HCT116 (cell line): Measurements from ENCODE around the gene CAST. TPM values are rescaled to one million over a fixed set of nuclear protein-coding genes. Genes with fewer than 3 reads are reported as not detected.

Source experiments
- ATAC-seq: fragments of 200-7000 bp; cut with Tn5 transposase; 2 replicates; pipeline ENCODE4 v1.9.1; 2020; ENCODE audit warnings: mild to moderate bottlenecking, moderate library complexity
- BruUV-seq: library from RNA; stranded (reverse); fragments of 400-500 nt; replicated peaks from 2 replicates; lab custom pipeline; 2021; lab: Mats Ljungman, UMichigan
- CTCF ChIA-PET: fragments of 300-600 bp; sonication (Branson Sonifier 250); formaldehyde crosslinking; loops from one replicate; lab custom pipeline; 2021; ENCODE audit warnings: antibody characterized with exemption; lab: Charles Lee
- POLR2A ChIA-PET: fragments of 300-600, 350-600 bp; sonication (Branson Sonifier 250); formaldehyde crosslinking; loops from one replicate; lab custom pipeline; 2021; ENCODE audit warnings: antibody characterized with exemption; lab: Charles Lee
- RAD21 ChIA-PET, 2 experiments: fragments of 300-600 bp; sonication (Branson Sonifier 250); formaldehyde crosslinking; loops; one replicate each; lab custom pipeline; 2023; ENCODE audit warnings: low total read pairs in 2 of 2; ENCODE audit not compliant: uncharacterized antibody in 2 of 2, unreplicated experiment in 2 of 2, low non-redundant PET in 1 of 2; lab: Charles Lee
- DNase-seq: peaks from one replicate; pipeline ENCODE4 v3.0.0-alpha.2; 2010; ENCODE audit warnings: low read depth, low spot score
- H2AFZ ChIP-seq: fragments of 200-600 bp; shearing (Covaris generic), sonication (generic); 2 replicates; pipeline ENCODE4 v1.6.1; 2017; ENCODE audit warnings: low read depth, mixed run types, mixed read lengths, antibody characterized with exemption, low read length; ENCODE audit not compliant: poor library complexity, severe bottlenecking
- H3K27ac ChIP-seq: 2 replicates; pipeline ENCODE4 v1.5.1; 2012; ENCODE audit warnings: low read depth, low read length
- H3K27me3 ChIP-seq: fragments of 200-600 bp; sonication (generic); 2 replicates; pipeline ENCODE4 v1.6.1; 2016; ENCODE audit warnings: mixed run types, low read length, mixed read lengths; ENCODE audit not compliant: insufficient read depth
- H3K36me3 ChIP-seq, 2 experiments: fragments of 200-500 bp in 1 of 2; fragments of 200-600 bp in 1 of 2; sonication (Bioruptor generic) in 1 of 2; sonication (generic) in 1 of 2; 2 replicates each; pipeline versions ENCODE4 v1.5.1 to v1.6.1; 2014 to 2016; ENCODE audit warnings: low read length in 2 of 2, inconsistent platforms in 1 of 2, mixed read lengths in 1 of 2, mixed run types in 1 of 2; ENCODE audit not compliant: insufficient read depth in 2 of 2, control insufficient read depth in 1 of 2
- H3K4me1 ChIP-seq, 2 experiments: fragments of 200-600 bp in 1 of 2; sonication (generic) in 1 of 2; 2 replicates each; pipeline versions ENCODE4 v1.5.1 to v1.6.1; 2012 to 2017; ENCODE audit warnings: low read length in 2 of 2, inconsistent platforms in 1 of 2, mild to moderate bottlenecking in 1 of 2, mixed read lengths in 1 of 2, mixed run types in 1 of 2, moderate library complexity in 1 of 2; ENCODE audit not compliant: insufficient read depth in 2 of 2, control insufficient read depth in 1 of 2
- H3K4me2 ChIP-seq: fragments of 200-600 bp; sonication (generic); 2 replicates; pipeline ENCODE4 v1.6.1; 2017; ENCODE audit warnings: mixed run types, low read length, mixed read lengths
- H3K4me3 ChIP-seq, 2 experiments: fragments of 200-600 bp in 1 of 2; sonication (generic) in 1 of 2; replicated peaks in 1 of 2; 2 replicates each; pipeline ENCODE4 v1.5.1; 2011 to 2016; ENCODE audit warnings: low read length in 2 of 2, control low read depth in 1 of 2, low read depth in 1 of 2, mild to moderate bottlenecking in 1 of 2, mixed read lengths in 1 of 2, mixed run types in 1 of 2
- H3K79me2 ChIP-seq: fragments of 200-600 bp; sonication (generic); 2 replicates; pipeline ENCODE4 v1.6.1; 2017; ENCODE audit warnings: mild to moderate bottlenecking, mixed run types, low read length, moderate library complexity, mixed read lengths; ENCODE audit not compliant: insufficient read depth
- H3K9ac ChIP-seq: fragments of 200-600 bp; sonication (generic); 2 replicates; pipeline ENCODE4 v1.6.1; 2016; ENCODE audit warnings: low read length, mixed read lengths
- H3K9me2 ChIP-seq: fragments of 200-600 bp; sonication (generic), shearing (Covaris generic); 2 replicates; pipeline ENCODE4 v1.6.1; 2017; ENCODE audit warnings: mixed run types, mild to moderate bottlenecking, moderate library complexity; ENCODE audit not compliant: insufficient read depth
- H3K9me3 ChIP-seq, 2 experiments: fragments of 200-500 bp in 1 of 2; fragments of 200-600 bp in 1 of 2; sonication (Bioruptor generic) in 1 of 2; sonication (generic) in 1 of 2; 2 replicates each; pipeline ENCODE4 v1.6.1; 2014 to 2017; ENCODE audit warnings: low read length in 2 of 2, mixed read lengths in 2 of 2, inconsistent platforms in 1 of 2, low read depth in 1 of 2, mild to moderate bottlenecking in 1 of 2, mixed run types in 1 of 2, moderate library complexity in 1 of 2; ENCODE audit not compliant: control insufficient read depth in 1 of 2, insufficient read depth in 1 of 2
- H4K20me1 ChIP-seq: fragments of 200-600 bp; sonication (generic), shearing (Covaris generic); 2 replicates; pipeline ENCODE4 v1.6.1; 2017; ENCODE audit warnings: mixed run types, mild to moderate bottlenecking, moderate library complexity; ENCODE audit not compliant: insufficient read depth
- ATF3 ChIP-seq: IDR thresholded peaks from 2 replicates; pipeline ENCODE4 v1.6.1; 2012
- CEBPB ChIP-seq: IDR thresholded peaks from 2 replicates; pipeline ENCODE4 v1.6.1; 2012; ENCODE audit warnings: low read depth
- CTCF ChIP-seq, 3 experiments: fragments of 200-600 bp in 1 of 3; sonication (generic) in 1 of 3; IDR thresholded peaks in 2 of 3; conservative IDR thresholded peaks in 1 of 3; 2 replicates each; pipeline ENCODE4 v1.5.1; 2012 to 2017; ENCODE audit warnings: low read depth in 2 of 3, low read length in 2 of 3, antibody characterized with exemption in 1 of 3, borderline replicate concordance in 1 of 3, control low read depth in 1 of 3, mild to moderate bottlenecking in 1 of 3, mixed read lengths in 1 of 3, mixed run types in 1 of 3, moderate library complexity in 1 of 3; ENCODE audit not compliant: insufficient read depth in 1 of 3
- EGR1 ChIP-seq: IDR thresholded peaks from 2 replicates; pipeline ENCODE4 v1.6.1; 2012; ENCODE audit warnings: low read depth
- ELF1 ChIP-seq: IDR thresholded peaks from 2 replicates; pipeline ENCODE4 v1.6.1; 2012; ENCODE audit warnings: low read depth, borderline replicate concordance
- EZH2 ChIP-seq: fragments of 200-600 bp; sonication (generic); IDR thresholded peaks from 2 replicates; pipeline ENCODE4 v1.6.1; 2017; ENCODE audit warnings: antibody characterized with exemption, mixed run types
- JUND ChIP-seq: IDR thresholded peaks from 2 replicates; pipeline ENCODE4 v1.6.1; 2012
- MAX ChIP-seq: IDR thresholded peaks from 2 replicates; pipeline ENCODE4 v1.6.1; 2012
- POLR2AphosphoS5 ChIP-seq: IDR thresholded peaks from 2 replicates; pipeline ENCODE4 v1.6.1; 2011; ENCODE audit warnings: mild to moderate bottlenecking, low read depth, low read length, moderate library complexity
- RAD21 ChIP-seq: IDR thresholded peaks from 2 replicates; pipeline ENCODE4 v1.6.1; 2012; ENCODE audit warnings: low read depth, mild to moderate bottlenecking
- REST ChIP-seq: IDR thresholded peaks from 2 replicates; pipeline ENCODE4 v1.6.1; 2012; ENCODE audit warnings: low read depth
- SIN3A ChIP-seq: IDR thresholded peaks from 2 replicates; pipeline ENCODE4 v1.6.1; 2012; ENCODE audit warnings: low read depth
- SP1 ChIP-seq: IDR thresholded peaks from 2 replicates; pipeline ENCODE4 v1.6.1; 2012; ENCODE audit warnings: low read depth
- TCF7L2 ChIP-seq: IDR thresholded peaks from 2 replicates; pipeline ENCODE4 v1.7.0; 2011; ENCODE audit warnings: borderline replicate concordance, inconsistent platforms; ENCODE audit not compliant: insufficient read depth, insufficient read length; ENCODE audit errors: extremely low read depth
- intact Hi-C: fragments of 100-400 bp; cut with micrococcal nuclease; formaldehyde crosslinking; loops from 2 replicates; pipeline ENCODE4 v1.10.0; 2022
- total RNA-seq: library from RNA; stranded (reverse); gene quantifications from one replicate; pipeline ENCODE4 v1.2.1, GENCODE V29; 2021; ENCODE audit not compliant: unreplicated experiment

Gene CAST
- total RNA-seq, 1 experiment from 2014 or later: 142 TPM

- H3K27ac ChIP-seq: no peak overlapping the region
- no peaks in the 10 kb centered on the region for H3K79me2 ChIP-seq
- no peaks in the 10 kb centered on the region for H3K9me2 ChIP-seq
- no peaks in the 10 kb centered on the region for H3K9me3 ChIP-seq
- DNase-seq: no peak
- TF ChIP-seq POLR2AphosphoS5: no peak
- TF ChIP-seq SIN3A: no peak
- TF ChIP-seq REST: no peak
- no peak for TF ChIP-seq TCF7L2
- TF ChIP-seq CTCF (IDR thresholded peaks at IDR 0.05 in 2 of 3, conservative IDR thresholded peaks at IDR 0.05 in 1 of 3; ENCODE audit: borderline replicate concordance in 1 of 3, insufficient read depth in 1 of 3, low read depth in 2 of 3, low read length in 2 of 3): no peak
- no peak for TF ChIP-seq MAX
- no peak for TF ChIP-seq EGR1
- TF ChIP-seq EZH2: no peak
- TF ChIP-seq SP1: no peak
- TF ChIP-seq CEBPB: no peak
- TF ChIP-seq JUND: no peak
- no peak for TF ChIP-seq ELF1
- no peak for TF ChIP-seq ATF3
- no peak for TF ChIP-seq RAD21
- TF ChIP-seq, all 23 proteins: peak for 0
- H4K20me1 ChIP-seq: no peaks in the 10 kb centered on the region
- no peak overlapping the region for H3K4me3 ChIP-seq
- intact Hi-C loops: no loop called here
- BruUV-seq: no TSS peak
- H2AFZ ChIP-seq: no peak overlapping the region
- ChIA-PET POLR2A (no interaction called here), RAD21 (no interaction called here), CTCF (interaction anchor here (1.0 kb wide), 1 partner anchor 76 kb away, joined by 3 read pairs; no protein-coding TSS in a partner anchor)
- H3K4me1 ChIP-seq: peaks cover 0 to 3% of the 10 kb centered on the region in 2 experiments; a peak in 1 of 4 replicates
- no peaks in the 10 kb centered on the region for H3K36me3 ChIP-seq
- no peaks in the 10 kb centered on the region for H3K27me3 ChIP-seq
- no peak for ATAC-seq
- no peak overlapping the region for H3K9ac ChIP-seq
- H3K4me2 ChIP-seq: no peak overlapping the region
These were observed 28.7 kb downstream of the CAST start for GRCh38 chr5:96690861-96691260.
